GM13977 (cell line): ENCODE measurements around the gene GAS2L2.

Experiments
- DNase-seq: peaks from one replicate; pipeline ENCODE4 v3.0.0; 2012; ENCODE audit warnings: low spot score
- CTCF ChIP-seq: IDR thresholded peaks from 2 replicates; pipeline ENCODE4 v1.5.1; 2012; ENCODE audit warnings: mild to moderate bottlenecking, control low read depth; ENCODE audit not compliant: insufficient read depth; ENCODE audit errors: extremely low read depth, missing control alignments
- in situ Hi-C: fragments of 300-500 bp; cut with MboI; formaldehyde crosslinking; loops from one replicate; pipeline ENCODE4 v1.12.0; 2022; ENCODE audit warnings: low sequenced_read_pairs, low pct_unique_long_range_greater_than_20kb, mixed read lengths, inconsistent platforms; ENCODE audit not compliant: unreplicated experiment

GAS2L2 gene

GRCh38 chr17:35748979-35749378 lies 4.1 kb downstream of the GAS2L2 start:
- no peak for DNase-seq
- in situ Hi-C loops: loop anchor here (25.0 kb wide), 1 partner anchor 137 kb away; no protein-coding TSS in a partner anchor
- no peak for TF ChIP-seq CTCF

- DNase-seq: no peak
- no peak for TF ChIP-seq CTCF
- in situ Hi-C loops: loop anchor here (25.0 kb wide), 1 partner anchor 136 kb away; no protein-coding TSS in a partner anchor
Measured at GRCh38 chr17:35748341-35748841, 4.6 kb downstream of the GAS2L2 start.

GRCh38 chr17:35747540-35748017 lies 5.5 kb downstream of the GAS2L2 start:
- TF ChIP-seq CTCF: peak; percentile 90
- DNase-seq: peak; percentile 90
- in situ Hi-C loops: loop anchor here (25.0 kb wide), 1 partner anchor 135 kb away; no protein-coding TSS in a partner anchor

DNA sequence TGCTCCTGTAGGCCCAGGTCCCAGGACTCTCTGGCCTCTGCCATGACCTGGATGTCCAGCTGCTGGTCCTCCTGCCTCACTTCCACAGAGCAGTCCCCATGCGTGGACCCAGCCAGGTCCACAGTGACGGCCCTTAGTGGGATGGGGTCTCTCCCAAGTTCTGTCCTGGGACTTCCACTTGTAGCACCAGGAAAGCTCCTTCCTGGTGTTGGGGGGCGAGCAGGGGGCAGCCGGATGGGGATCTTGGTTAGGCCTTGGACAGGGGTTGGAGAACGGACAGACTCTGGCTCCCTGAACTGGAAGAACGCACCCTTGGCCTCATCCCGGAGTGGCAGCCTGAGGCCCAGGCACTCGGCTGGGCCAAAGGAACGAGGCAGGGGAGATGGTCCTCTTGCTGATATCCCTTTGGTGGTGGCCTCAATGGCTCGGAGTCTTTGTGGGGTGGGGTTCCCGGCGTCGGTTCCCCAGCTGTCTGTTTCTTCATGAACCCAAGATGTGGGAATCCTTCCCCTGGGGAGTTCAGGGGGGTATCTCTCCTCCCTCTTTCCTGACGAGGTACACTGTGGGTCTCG lies 7.2 kb downstream of the GAS2L2 start:
- TF ChIP-seq CTCF: no peak
- DNase-seq: peak; percentile 18
- in situ Hi-C loops: loop anchor here (25.0 kb wide), 1 partner anchor 134 kb away; no protein-coding TSS in a partner anchor

DNA sequence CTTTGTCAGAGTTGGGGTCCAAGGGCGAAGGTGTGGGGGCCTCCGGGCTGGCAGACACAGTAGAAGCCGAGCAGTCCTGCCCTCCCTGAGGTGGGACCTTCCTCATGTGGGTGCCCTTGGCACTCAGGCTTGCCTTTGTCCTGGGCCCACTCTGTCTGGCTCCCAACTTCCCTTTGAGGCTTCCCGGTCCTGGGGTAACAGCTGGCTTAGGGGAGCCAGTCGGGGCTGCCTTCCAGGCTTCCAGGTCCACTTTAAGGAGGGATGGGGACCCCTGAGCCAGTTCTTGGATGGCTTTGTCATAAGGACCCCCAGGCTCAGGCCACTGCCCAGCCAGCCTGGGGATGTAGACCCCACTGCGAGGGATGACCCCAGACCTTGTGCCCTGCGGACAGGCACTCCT lies 7.8 kb downstream of the GAS2L2 start:
- in situ Hi-C loops: loop anchor here (25.0 kb wide), 1 partner anchor 133 kb away; no protein-coding TSS in a partner anchor
- no peak for TF ChIP-seq CTCF
- DNase-seq: peak; percentile 24

DNA sequence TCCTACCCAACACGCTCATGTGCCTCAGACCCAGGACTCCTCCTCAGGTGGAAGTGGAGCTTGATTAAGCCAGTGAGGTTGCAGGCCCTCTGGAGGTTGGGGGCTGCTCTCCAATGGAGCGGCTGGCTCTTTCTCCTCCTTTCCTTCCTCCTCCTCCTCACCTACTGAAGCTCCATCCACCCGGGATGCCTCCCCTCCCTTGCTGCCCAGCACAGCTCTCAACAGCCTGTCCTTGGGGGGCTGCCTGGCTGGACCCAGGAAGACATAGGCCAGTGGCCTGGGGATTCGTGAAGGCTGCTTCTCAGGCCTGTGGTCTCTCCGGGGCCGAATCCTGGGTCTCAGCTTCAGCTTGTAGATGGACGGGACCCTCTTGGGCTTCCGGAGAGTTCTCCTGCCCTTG lies 8.2 kb downstream of the GAS2L2 start:
- no peak for TF ChIP-seq CTCF
- in situ Hi-C loops: loop anchor here (25.0 kb wide), 1 partner anchor 133 kb away; no protein-coding TSS in a partner anchor
- DNase-seq: no peak
